HG02938 (cell line): ENCODE results near the gene TRMT10A.
"Not testable (repeated sequence)": the region's sequence is repeated elsewhere in the genome, so short reads cannot be mapped to it uniquely, and the experiment has no call there.

Experiments
- ATAC-seq: cut with Tn5 transposase; IDR thresholded peaks from one replicate; pipeline ENCODE4 v1.9.1; 2021; ENCODE audit warnings: mild to moderate bottlenecking, moderate library complexity; ENCODE audit not compliant: unreplicated experiment

The TRMT10A gene

GRCh38 chr4:99564921-99565320, 1.1 kb upstream of the TRMT10A start:
- ATAC-seq: no peak

DNA sequence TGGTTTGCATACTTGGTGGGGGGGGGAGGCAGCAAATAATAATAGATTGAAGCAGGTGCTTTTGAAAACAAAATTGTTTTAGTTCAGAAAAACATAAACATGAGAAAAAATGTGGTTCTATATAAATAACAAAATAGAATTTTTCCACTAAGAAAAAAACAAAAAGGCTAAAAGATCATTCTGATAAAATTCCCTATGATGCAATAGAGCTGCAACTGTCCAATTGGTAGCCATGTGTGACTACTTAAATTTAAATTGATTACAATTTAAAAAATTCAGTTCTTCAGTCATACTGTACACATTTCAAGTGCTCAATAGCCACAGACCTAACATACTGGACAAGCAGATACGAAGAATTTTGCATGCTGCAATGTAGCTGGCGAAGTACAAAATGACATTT, 11.0 kb downstream of the TRMT10A start:
- ATAC-seq: no peak

DNA sequence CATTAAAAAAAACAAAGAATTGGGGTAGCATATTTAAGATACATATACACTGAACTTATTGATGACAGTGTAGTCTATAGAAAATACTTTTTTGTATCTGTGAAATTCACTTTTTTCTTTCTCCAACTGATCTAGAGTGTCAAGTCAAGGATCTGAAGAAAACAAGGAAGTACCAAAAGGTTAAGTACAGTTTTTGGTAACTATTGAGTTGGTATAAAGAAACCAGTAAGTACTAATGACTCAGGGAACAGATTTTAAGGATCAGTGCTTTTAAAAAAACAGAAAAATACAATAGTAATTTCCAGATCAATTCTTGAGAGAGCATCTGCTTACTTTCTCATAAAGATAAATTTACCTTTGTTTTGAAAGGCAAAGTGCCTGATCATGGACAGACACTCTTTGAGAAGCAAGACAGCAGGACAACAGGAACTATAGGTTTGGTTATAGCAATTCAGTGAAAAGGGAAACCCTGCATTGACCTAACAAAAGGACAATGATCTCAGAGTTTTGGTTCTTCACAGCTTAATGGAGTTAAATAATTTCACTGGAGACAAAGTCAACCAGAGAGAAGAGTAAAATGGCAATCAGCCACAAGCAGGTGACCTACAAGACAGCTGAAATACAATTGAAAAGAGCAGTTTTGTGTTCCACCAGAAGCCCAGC, 23.4 kb downstream of the TRMT10A start:
- ATAC-seq: no peak

DNA sequence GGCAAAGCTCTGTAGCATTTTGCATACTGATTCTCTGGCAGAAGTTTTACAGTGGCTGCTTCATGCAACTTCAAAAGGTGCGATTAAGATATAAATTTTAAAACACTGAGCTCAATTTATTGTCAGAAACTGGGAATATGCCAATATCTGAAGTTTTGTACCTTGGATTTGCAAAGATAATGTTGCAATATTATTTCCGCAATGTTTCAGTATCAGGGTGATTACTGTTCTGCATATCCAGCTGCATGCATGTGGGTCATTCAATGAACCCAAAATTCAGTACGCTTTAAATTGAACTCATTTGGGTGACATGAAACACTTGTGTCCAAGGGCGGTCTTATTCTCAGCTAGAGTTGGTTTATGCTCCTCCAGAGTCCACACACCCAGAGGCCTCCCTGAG, 26.2 kb downstream of the TRMT10A start:
- ATAC-seq: no peak

- ATAC-seq: no peak
Observed at GRCh38 chr4:99536848-99537247, 27.0 kb downstream of the TRMT10A start.

- no peak for ATAC-seq
Observed at GRCh38 chr4:99536271-99536670, 27.6 kb downstream of the TRMT10A start.

DNA sequence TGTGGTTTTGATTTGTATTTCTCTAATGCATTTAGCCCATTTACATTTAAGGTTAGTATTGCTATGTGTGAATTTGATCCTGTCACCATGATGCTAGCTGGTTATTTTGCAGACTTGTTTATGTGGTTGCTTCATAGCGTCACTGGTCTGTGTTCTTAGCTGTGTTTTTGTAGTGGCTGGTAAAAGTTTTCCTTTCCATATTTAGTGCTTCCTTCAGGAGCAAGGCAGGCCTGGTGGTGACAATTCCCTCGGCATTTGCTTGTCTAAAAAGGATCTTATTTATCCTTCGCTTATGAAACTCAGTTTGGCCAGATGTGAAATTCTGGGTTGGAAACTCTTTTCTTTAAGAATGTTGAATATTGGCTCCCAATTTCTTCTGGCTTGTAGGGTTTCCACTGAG, 29.1 kb downstream of the TRMT10A start:
- ATAC-seq: not testable (repeated sequence)

DNA sequence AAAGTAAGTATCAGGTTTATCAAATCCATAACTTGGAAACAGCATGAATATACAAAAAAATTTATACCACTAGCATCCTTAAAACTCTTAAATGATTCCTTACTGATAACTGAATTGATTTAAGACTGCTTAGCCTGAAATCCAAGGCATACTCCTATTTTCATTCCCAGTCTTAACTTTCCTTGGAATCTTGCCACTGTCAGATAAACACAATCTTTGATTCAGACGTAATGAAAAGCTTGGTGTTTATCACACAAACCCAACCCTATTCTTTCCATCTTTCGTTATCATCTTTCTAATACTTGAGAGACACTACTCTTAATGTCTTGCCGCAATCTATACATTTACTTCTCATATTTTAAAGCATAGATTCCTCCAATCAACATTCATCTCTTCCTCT, 33.9 kb downstream of the TRMT10A start:
- ATAC-seq: no peak

DNA sequence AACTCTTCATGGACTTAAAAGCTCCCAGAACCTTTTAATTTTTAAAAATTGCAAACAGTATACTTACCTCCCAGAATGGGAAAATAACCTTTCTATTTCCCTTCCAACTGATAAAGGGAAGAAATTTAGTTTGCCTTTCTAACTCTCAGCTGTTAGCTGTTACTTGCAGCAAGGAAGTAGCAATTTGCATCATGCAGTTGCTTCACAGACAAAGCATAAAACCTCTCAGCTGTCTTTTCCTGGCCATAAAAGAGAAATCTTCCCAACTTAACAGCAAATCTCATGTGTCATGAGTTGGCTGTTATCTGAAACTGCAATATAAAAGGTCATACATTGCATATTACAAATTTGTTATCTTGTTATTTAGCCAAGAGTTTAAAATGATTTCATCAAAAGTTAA, 34.6 kb downstream of the TRMT10A start:
- ATAC-seq: no peak

DNA sequence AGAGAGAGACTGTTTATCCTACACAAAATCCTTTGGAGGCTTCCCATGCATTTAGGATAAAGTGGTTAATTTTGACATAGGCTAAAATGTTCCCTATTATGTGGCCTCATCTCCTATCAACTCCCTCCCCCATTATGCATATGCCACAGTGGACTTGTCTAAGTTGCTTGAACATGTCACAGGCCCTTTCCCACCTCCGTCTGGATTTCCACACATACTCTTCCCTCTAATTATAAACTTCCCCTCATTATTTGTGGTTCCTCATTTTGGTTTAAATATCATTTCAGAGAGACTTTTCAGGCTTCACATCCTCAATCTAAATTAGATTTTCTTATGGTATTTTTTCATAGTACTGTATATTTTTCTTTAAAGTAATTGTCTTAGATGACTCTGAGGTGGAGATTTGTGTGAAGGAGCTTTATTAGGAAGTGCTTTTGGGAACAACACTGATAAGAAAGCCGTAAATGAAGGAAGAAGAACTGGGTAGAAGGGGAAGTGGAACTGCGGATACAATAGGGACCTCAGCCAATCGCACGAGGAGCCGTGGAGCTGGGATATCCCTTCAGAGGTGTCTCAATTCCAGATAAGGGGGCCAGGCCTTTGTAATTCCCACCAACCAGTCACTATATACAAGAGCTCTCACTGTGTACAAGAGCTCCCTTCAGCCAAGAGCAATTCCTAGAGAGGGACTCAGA, 45.1 kb downstream of the TRMT10A start:
- no peak for ATAC-seq

GRCh38 chr4:99510721-99511120, 53.1 kb downstream of the TRMT10A start, which contains the start of gene C4orf17:
Gene C4orf17 (plus strand): TSS chr4:99511021. CDS start chr4:99513082, 2,061 bp downstream.
- ATAC-seq: no peak

GRCh38 chr4:99507762-99508161, 56.1 kb downstream of the TRMT10A start:
- ATAC-seq: no peak

- ATAC-seq: no peak
Observed at GRCh38 chr4:99507349-99507748, 56.5 kb downstream of the TRMT10A start.

GRCh38 chr4:99506781-99507180, 57.1 kb downstream of the TRMT10A start:
- no peak for ATAC-seq

DNA sequence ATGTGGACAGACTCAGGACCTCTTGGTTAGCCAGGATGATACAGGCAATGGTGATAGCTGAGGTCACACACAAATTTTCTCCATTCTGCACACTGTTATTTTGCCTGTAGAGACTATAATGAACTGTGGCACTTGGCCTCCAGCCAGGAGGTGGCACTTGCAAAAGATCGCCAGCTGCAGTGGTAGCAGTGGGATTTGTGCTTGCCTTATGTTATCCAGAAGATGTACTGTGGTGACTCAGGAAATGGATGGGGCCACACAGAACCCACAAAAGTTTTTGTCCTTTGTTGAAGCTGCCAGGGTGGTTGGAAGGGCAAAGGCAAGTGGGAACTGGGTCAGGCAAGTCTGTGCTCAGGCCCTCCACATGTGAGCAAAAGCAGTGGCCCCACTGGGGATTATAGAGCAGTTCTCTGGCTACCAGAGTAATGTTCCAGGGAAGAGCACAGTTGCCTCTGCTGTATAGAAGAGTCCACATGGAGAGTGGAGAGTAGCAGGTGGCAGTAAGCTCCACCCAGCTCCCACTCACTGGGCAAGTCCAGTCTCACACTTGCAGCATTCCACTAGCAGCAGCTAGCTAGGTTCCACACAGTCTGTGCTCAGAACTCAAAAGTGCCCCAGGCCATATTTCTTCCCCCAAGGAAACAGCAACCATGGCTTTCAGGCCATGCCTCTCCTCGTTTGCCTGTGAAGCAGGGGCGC, 58.9 kb downstream of the TRMT10A start:
- no peak for ATAC-seq
